ENCODE measurements around the gene LILRB1. TPM values are rescaled to one million over a fixed set of nuclear protein-coding genes. Genes with fewer than 3 reads are reported as not detected.

Gene LILRB1
- polyA plus RNA-seq, 1 experiment = not detected

- no peak for DNase-seq (ENCODE audit: low read depth)
- ChIA-PET POLR2A (no interaction called here), CTCF (interaction anchor here (0.6 kb wide), 1 partner anchor 40 kb away, joined by 3 read pairs; no protein-coding TSS in a partner anchor)
- H3K27me3 ChIP-seq (ENCODE audit: control insufficient read depth, insufficient read depth, low read length) = no peaks in the 10 kb centered on the region
- H3K4me3 ChIP-seq (ENCODE audit: low read depth, low read length) = no peak overlapping the region
- TF ChIP-seq, protein P1, sequence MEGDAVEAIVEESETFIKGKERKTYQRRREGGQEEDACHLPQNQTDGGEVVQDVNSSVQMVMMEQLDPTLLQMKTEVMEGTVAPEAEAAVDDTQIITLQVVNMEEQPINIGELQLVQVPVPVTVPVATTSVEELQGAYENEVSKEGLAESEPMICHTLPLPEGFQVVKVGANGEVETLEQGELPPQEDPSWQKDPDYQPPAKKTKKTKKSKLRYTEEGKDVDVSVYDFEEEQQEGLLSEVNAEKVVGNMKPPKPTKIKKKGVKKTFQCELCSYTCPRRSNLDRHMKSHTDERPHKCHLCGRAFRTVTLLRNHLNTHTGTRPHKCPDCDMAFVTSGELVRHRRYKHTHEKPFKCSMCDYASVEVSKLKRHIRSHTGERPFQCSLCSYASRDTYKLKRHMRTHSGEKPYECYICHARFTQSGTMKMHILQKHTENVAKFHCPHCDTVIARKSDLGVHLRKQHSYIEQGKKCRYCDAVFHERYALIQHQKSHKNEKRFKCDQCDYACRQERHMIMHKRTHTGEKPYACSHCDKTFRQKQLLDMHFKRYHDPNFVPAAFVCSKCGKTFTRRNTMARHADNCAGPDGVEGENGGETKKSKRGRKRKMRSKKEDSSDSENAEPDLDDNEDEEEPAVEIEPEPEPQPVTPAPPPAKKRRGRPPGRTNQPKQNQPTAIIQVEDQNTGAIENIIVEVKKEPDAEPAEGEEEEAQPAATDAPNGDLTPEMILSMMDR (IDR thresholded peaks at IDR 0.05; ENCODE audit: insufficient read depth, low read depth, low read length) = no peak
- H3K36me3 ChIP-seq (ENCODE audit: control insufficient read depth, insufficient read depth, low read length) = no peaks in the 10 kb centered on the region
Observed at GRCh38 chr19:54654447-54655321, 24.4 kb downstream of the LILRB1 start.

GRCh38 chr19:54659300-54659699 is 29.0 kb downstream of the LILRB1 start:
- ChIA-PET POLR2A (no interaction called here), CTCF (interaction anchor here (1.1 kb wide), 1 partner anchor 15 kb away, joined by 3 read pairs; no protein-coding TSS in a partner anchor)
- Histone ChIP-seq H3K4me3 (ENCODE audit: low read depth, low read length) (no peak overlapping the region), H3K27me3 (ENCODE audit: control insufficient read depth, insufficient read depth, low read length) (no peaks in the 10 kb centered on the region), H3K36me3 (ENCODE audit: control insufficient read depth, insufficient read depth, low read length) (no peaks in the 10 kb centered on the region)
- DNase-seq (ENCODE audit: low read depth) = no peak
- TF ChIP-seq, protein P1 (IDR thresholded peaks at IDR 0.05; ENCODE audit: insufficient read depth, low read depth, low read length) = no peak

GRCh38 chr19:54660306-54660705 is 30.0 kb downstream of the LILRB1 start:
- ChIA-PET POLR2A (interaction anchor here (0.5 kb wide), 1 partner anchor 168 kb away, joined by 3 read pairs; no protein-coding TSS in a partner anchor), CTCF (interaction anchor here (1.1 kb wide), 1 partner anchor 14 kb away, joined by 3 read pairs; no protein-coding TSS in a partner anchor)
- DNase-seq (ENCODE audit: low read depth) = no peak
- no peak overlapping the region for H3K4me3 ChIP-seq (ENCODE audit: low read depth, low read length)
- H3K27me3 ChIP-seq (ENCODE audit: control insufficient read depth, insufficient read depth, low read length) = no peaks in the 10 kb centered on the region
- no peaks in the 10 kb centered on the region for H3K36me3 ChIP-seq (ENCODE audit: control insufficient read depth, insufficient read depth, low read length)
- TF ChIP-seq, protein P1 (IDR thresholded peaks at IDR 0.05; ENCODE audit: insufficient read depth, low read depth, low read length) = no peak

DNA sequence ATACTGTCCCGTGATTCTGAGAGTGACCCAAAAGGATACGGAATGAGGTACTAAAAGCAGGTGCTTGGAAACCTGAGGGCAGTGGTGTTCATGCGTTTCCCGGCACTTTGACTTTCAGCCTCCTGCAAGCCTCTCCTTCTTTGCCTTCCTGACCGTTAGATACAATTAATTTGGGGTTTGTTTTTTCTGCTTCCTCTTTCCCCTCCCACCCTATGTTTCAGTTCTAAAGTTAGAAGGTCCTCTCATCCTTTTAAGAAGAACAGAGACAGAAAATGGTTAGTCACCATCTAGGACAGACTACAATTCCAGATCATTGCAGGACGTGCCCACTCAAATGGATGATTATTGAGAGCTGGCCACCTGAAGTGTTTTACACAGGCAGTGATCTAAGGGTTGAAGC is 30.7 kb downstream of the LILRB1 start:
- no peak overlapping the region for H3K4me3 ChIP-seq (ENCODE audit: low read depth, low read length)
- POLR2A ChIA-PET = no interaction called here
- no peak for DNase-seq (ENCODE audit: low read depth)
- TF ChIP-seq, protein P1 (IDR thresholded peaks at IDR 0.05; ENCODE audit: insufficient read depth, low read depth, low read length) = no peak
- H3K27me3 ChIP-seq (ENCODE audit: control insufficient read depth, insufficient read depth, low read length) = no peaks in the 10 kb centered on the region
- H3K36me3 ChIP-seq (ENCODE audit: control insufficient read depth, insufficient read depth, low read length) = no peaks in the 10 kb centered on the region
- CTCF ChIA-PET = interaction anchor here (1.0 kb wide), 1 partner anchor 13 kb away, joined by 3 read pairs; no protein-coding TSS in a partner anchor

GRCh38 chr19:54661846-54662481 is 31.7 kb downstream of the LILRB1 start:
- POLR2A ChIA-PET = no interaction called here
- H3K36me3 ChIP-seq (ENCODE audit: control insufficient read depth, insufficient read depth, low read length) = no peaks in the 10 kb centered on the region
- DNase-seq (ENCODE audit: low read depth) = no peak
- H3K27me3 ChIP-seq (ENCODE audit: control insufficient read depth, insufficient read depth, low read length) = no peaks in the 10 kb centered on the region
- no peak overlapping the region for H3K4me3 ChIP-seq (ENCODE audit: low read depth, low read length)
- TF ChIP-seq, protein P1 (IDR thresholded peaks at IDR 0.05; ENCODE audit: insufficient read depth, low read depth, low read length) = no peak
- CTCF ChIA-PET = interaction anchor here (1.0 kb wide), 1 partner anchor 12 kb away, joined by 3 read pairs; no protein-coding TSS in a partner anchor
